Mesodermal cell (in vitro differentiated cells): ENCODE measurements around the gene C4orf17.

Source experiments
- H3K27ac ChIP-seq: 2 replicates; pipeline ENCODE4 v1.7.0; 2013; ENCODE audit warnings: mild to moderate bottlenecking, low read depth, low read length, moderate library complexity; ENCODE audit not compliant: severe bottlenecking
- H3K36me3 ChIP-seq: 2 replicates; pipeline ENCODE4 v1.7.1; 2013; ENCODE audit warnings: mild to moderate bottlenecking, low read length, moderate library complexity; ENCODE audit not compliant: control insufficient read depth, insufficient read depth
- H3K4me1 ChIP-seq: one replicate; pipeline ENCODE4 v1.7.1; 2013; ENCODE audit warnings: mild to moderate bottlenecking, low read length; ENCODE audit not compliant: insufficient read depth, control insufficient read depth, poor library complexity, severe bottlenecking
- H3K4me3 ChIP-seq: 2 replicates; pipeline ENCODE4 v1.7.0; 2013; ENCODE audit warnings: low read length, control low read depth, mild to moderate bottlenecking; ENCODE audit not compliant: insufficient read depth, poor library complexity, severe bottlenecking; ENCODE audit errors: extremely low read depth
- H3K9me3 ChIP-seq: 2 replicates; pipeline ENCODE4 v1.7.1; 2013; ENCODE audit warnings: mild to moderate bottlenecking, low read length, moderate library complexity; ENCODE audit not compliant: control insufficient read depth
- WGBS, 2 experiments: methylation state at CpG; one replicate each; pipeline ENCODE4 v1.1.5; 2013; ENCODE audit warnings: missing lambda C conversion rate in 2 of 2; ENCODE audit not compliant: insufficient coverage in 2 of 2; 5-methylcytosine and 5-hydroxymethylcytosine counted together

Gene C4orf17

DNA sequence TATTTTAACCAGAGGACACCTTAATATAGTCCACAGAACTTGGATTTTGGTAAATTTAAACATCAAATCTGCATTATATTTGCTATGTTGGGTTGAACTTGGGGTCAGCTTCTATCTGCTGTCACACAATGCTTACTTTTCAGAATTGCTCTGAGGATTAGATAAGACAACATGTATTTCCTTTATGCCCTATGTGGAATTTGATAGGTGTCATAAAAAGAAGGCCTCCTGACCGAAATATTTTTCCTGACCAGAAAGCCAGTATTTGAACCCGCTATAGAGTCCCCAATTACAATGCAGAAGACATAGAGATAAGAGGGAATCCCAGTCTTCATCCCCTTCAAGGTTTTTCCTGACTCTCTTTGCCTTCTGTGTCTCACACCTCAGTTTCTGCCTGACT is 67.9 kb downstream of the C4orf17 start:
- no peak overlapping the region for H3K4me3 ChIP-seq
- no peaks in the 10 kb centered on the region for H3K36me3 ChIP-seq
- no peaks in the 10 kb centered on the region for H3K4me1 ChIP-seq
- no peaks in the 10 kb centered on the region for H3K9me3 ChIP-seq
- no peak overlapping the region for H3K27ac ChIP-seq
- WGBS, 2 experiments, result 83% methylated on average over 2 of the region's 2 CpGs; no CpG with 5 or more reads in 1 of the 2 experiments

DNA sequence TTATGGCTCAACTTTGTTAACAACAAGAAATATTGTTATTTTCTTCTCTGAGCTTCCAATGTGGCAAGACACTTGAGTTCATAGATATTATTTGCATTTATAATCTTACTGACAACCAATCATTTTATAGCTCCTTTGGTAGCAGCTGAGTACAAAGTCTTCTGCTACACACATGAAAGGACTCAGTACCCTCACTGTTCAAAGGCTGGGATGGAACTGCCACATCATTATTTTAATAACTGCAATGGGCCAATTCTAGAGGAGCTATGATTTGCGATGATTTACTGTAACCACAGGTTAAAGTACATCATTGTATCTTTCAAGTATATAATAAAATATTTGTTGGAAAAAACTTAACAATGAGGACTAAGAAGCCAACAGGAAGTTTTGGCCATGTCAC is 74.7 kb downstream of the C4orf17 start:
- WGBS, 2 experiments, result no CpG with 5 or more reads among the region's 1 CpG

DNA sequence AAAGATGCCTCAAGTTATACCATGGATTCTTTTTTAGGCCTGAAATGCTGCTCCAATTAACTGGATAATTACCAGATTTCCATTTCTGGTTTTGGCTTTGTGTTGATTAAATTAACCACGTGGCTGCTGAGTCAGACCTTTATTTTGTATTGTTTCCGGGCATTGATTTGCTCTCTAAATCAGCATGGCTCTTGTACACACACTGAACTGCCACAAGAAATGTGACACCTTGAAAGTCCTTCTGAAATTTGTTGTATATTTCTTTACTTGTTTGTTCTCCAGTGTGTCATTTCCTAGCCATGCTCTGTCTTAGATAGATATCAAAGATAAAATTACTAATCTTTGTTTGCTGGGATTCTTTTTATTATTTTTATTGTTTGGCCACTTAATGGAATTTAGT is 75.5 kb downstream of the C4orf17 start:
- WGBS, 2 experiments, result 79% methylated on average over 2 of the region's 2 CpGs; no CpG with 5 or more reads in 1 of the 2 experiments
- Histone ChIP-seq H3K27ac (no peak overlapping the region), H3K4me3 (no peak overlapping the region), H3K9me3 (no peaks in the 10 kb centered on the region), H3K4me1 (no peaks in the 10 kb centered on the region), H3K36me3 (no peaks in the 10 kb centered on the region)

More for the DNA sequence above, 74.7 kb downstream of the C4orf17 start:
- H3K4me1 ChIP-seq, result no peaks in the 10 kb centered on the region
- H3K9me3 ChIP-seq, result no peaks in the 10 kb centered on the region
- no peaks in the 10 kb centered on the region for H3K36me3 ChIP-seq
- H3K4me3 ChIP-seq, result no peak overlapping the region
- no peak overlapping the region for H3K27ac ChIP-seq

DNA sequence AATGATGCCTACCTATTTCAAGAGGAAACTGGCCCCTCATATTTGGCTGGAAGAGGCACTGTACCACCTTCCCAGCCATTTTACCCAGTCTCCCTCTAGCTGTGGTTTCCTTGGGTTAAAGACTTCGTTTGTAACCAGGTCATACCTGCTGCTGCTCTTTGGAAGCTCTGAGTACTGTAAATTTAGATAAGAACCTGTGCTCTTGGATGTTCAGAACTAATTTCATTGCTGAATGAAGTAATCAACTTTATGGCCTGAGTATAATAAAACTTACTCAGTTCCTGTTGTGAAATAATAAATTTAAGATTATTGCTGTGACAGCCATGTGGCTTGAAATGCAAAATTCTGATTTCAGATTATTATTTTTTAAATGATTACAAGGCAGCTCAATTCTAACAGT is 76.0 kb downstream of the C4orf17 start:
- WGBS, 2 experiments, result no CpG with 5 or more reads among the region's 1 CpG
- H3K4me3 ChIP-seq, result no peak overlapping the region
- no peaks in the 10 kb centered on the region for H3K4me1 ChIP-seq
- no peaks in the 10 kb centered on the region for H3K9me3 ChIP-seq
- H3K36me3 ChIP-seq, result no peaks in the 10 kb centered on the region
- H3K27ac ChIP-seq, result no peak overlapping the region

DNA sequence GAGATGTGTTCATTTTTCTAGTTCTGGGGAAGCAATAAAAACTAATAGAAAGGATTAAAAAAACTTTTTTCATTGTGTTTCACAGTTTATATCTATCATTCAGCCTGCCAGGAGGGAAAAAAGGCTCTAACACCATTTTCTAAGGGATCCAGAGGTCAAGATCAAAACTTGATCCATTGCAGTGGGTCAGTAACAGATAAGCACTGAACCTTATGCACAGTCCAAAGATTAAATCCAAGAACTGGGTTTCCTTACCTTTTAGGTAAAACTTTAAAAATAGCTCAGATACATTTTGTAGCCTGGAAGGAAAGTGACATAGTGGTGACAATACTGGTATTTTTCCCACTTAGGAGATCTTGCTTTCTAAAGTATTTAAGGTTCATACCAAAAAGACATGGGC is 76.5 kb downstream of the C4orf17 start:
- no peaks in the 10 kb centered on the region for H3K9me3 ChIP-seq
- H3K4me1 ChIP-seq, result no peaks in the 10 kb centered on the region
- H3K4me3 ChIP-seq, result no peak overlapping the region
- no peaks in the 10 kb centered on the region for H3K36me3 ChIP-seq
- no peak overlapping the region for H3K27ac ChIP-seq

DNA sequence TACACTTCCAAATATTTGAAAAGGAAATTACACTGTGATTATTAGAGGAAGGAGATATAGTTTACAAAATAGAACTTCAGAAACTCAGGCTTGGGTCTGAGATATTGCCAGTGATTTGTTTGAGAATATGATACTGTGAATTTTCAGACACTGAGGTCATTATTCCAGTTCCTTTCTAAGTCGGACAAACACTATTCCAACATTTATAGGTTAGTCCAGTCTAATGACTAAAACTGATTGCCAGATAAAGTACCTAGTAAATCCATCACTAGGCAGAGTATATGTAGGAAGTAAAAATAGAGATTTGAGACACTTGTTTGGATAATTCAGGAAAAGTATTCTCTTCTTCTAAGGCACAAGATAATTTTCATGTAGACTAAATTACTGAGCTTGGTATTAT is 77.0 kb downstream of the C4orf17 start:
- Histone ChIP-seq H3K36me3 (no peaks in the 10 kb centered on the region), H3K9me3 (no peaks in the 10 kb centered on the region), H3K27ac (no peak overlapping the region), H3K4me3 (no peak overlapping the region), H3K4me1 (no peaks in the 10 kb centered on the region)
- no CpG with 5 or more reads among the region's 1 CpG for WGBS, 2 experiments

DNA sequence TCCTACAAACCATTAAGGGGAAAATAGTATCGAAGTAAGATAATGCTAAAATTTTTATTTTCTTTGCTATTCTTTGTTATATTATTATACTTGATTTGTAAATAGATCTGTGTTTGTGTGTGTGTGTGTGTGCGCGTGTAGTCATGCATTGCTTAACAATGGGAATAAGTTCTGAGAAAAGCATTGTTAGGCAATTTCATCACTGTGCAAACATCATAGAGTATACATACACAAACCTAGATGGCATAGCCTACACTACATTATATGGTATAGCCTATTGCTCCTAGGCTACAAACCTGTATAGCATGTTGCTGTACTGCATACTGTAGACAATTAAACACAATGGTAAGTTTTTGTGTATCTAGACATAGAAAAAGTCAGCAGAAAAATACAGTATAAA is 80.9 kb downstream of the C4orf17 start:
- Histone ChIP-seq H3K4me1 (no peaks in the 10 kb centered on the region), H3K4me3 (no peak overlapping the region), H3K9me3 (no peaks in the 10 kb centered on the region), H3K36me3 (no peaks in the 10 kb centered on the region), H3K27ac (no peak overlapping the region)
- WGBS, 2 experiments, result no CpG with 5 or more reads among the region's 3 CpGs
